Hepatocyte (in vitro differentiated cells): ENCODE results near the gene PPP1R3C. TPM values are rescaled to one million over a fixed set of nuclear protein-coding genes. Genes with fewer than 3 reads are reported as not detected.

Source experiments
- DNase-seq: peaks from one replicate; pipeline ENCODE4 v3.0.0-alpha.2; 2016; ENCODE audit warnings: low spot score
- H2AFZ ChIP-seq: fragments of 200-600 bp; sonication (generic); 2 replicates; pipeline ENCODE4 v1.6.0; 2016; ENCODE audit warnings: antibody characterized with exemption, mild to moderate bottlenecking
- H3K27ac ChIP-seq: fragments of 200-600 bp; sonication (generic); 2 replicates; pipeline ENCODE4 v1.5.1; 2016; ENCODE audit warnings: mild to moderate bottlenecking
- H3K27me3 ChIP-seq: fragments of 200-600 bp; sonication (generic); 2 replicates; pipeline ENCODE4 v1.6.1; 2016
- H3K36me3 ChIP-seq: fragments of 200-600 bp; sonication (generic); replicated peaks from 2 replicates; pipeline ENCODE4 v1.5.1; 2016; ENCODE audit warnings: low read depth; ENCODE audit not compliant: insufficient read depth
- H3K4me1 ChIP-seq: fragments of 200-600 bp; sonication (generic); 2 replicates; pipeline ENCODE4 v1.5.1; 2016; ENCODE audit warnings: mild to moderate bottlenecking, moderate library complexity; ENCODE audit not compliant: insufficient read depth
- H3K4me2 ChIP-seq: fragments of 200-600 bp; sonication (generic); 2 replicates; pipeline ENCODE4 v1.6.0; 2016
- H3K4me3 ChIP-seq: fragments of 200-600 bp; sonication (generic); 2 replicates; pipeline ENCODE4 v1.5.1; 2016; ENCODE audit warnings: mild to moderate bottlenecking
- H3K79me2 ChIP-seq: fragments of 200-600 bp; sonication (generic); 2 replicates; pipeline ENCODE4 v1.6.0; 2017; ENCODE audit warnings: mild to moderate bottlenecking
- H3K9me2 ChIP-seq: fragments of 200-600 bp; sonication (generic); replicated peaks from 2 replicates; pipeline ENCODE4 v1.6.0; 2017; ENCODE audit warnings: mild to moderate bottlenecking; ENCODE audit not compliant: insufficient read depth
- H3K9me3 ChIP-seq: fragments of 200-600 bp; sonication (generic); 2 replicates; pipeline ENCODE4 v1.5.1; 2016; ENCODE audit warnings: low read depth, mild to moderate bottlenecking
- H4K20me1 ChIP-seq: fragments of 200-600 bp; sonication (generic); 2 replicates; pipeline ENCODE4 v1.6.0; 2016; ENCODE audit warnings: mild to moderate bottlenecking; ENCODE audit not compliant: insufficient read depth, poor library complexity, severe bottlenecking
- CTCF ChIP-seq: fragments of 200-600 bp; sonication (generic); IDR thresholded peaks from 2 replicates; pipeline ENCODE4 v1.5.1; 2016; ENCODE audit warnings: antibody characterized with exemption, mild to moderate bottlenecking; ENCODE audit not compliant: poor library complexity
- EZH2 ChIP-seq: fragments of 200-600 bp; sonication (generic); IDR thresholded peaks from 2 replicates; pipeline ENCODE4 v1.6.1; 2016; ENCODE audit warnings: antibody characterized with exemption, mild to moderate bottlenecking, borderline replicate concordance
- EZH2phosphoT487 ChIP-seq: fragments of 200-600 bp; sonication (generic); IDR thresholded peaks from one replicate; pipeline ENCODE4 v1.6.1; 2018; ENCODE audit warnings: antibody characterized with exemption, mild to moderate bottlenecking, low read depth, moderate library complexity; ENCODE audit not compliant: unreplicated experiment, severe bottlenecking
- WGBS: methylation state at CpG from one replicate; pipeline ENCODE4 v1.1.6; 2016; ENCODE audit warnings: low lambda C conversion rate; ENCODE audit errors: missing lambda C conversion rate; 5-methylcytosine and 5-hydroxymethylcytosine counted together
- polyA plus RNA-seq: library from polyadenylated mRNA; unstranded; fragments of >200 nt; fragmentation: Nextera tagmentation; extraction: Ambion mirVana; gene quantifications from 2 replicates; pipeline ENCODE4 v1.2.1, GENCODE V29; 2016
- total RNA-seq: library from RNA; depleted of rRNA; stranded (reverse); fragments of >200 nt; gene quantifications from 2 replicates; pipeline ENCODE4 v1.2.3, GENCODE V29; 2014

The PPP1R3C gene
- total and polyA plus RNA-seq, 2 experiments from 2014 or later, result 20.2 to 45.0 TPM

- Histone ChIP-seq H3K4me1 (peaks cover 77% of the 10 kb centered on the region), H3K36me3 (no peaks in the 10 kb centered on the region), H4K20me1 (no peaks in the 10 kb centered on the region), H3K9me2 (no peaks in the 10 kb centered on the region), H3K27me3 (no peaks in the 10 kb centered on the region), H3K4me2 (no peak overlapping the region), H3K4me3 (no peak overlapping the region), H3K79me2 (no peaks in the 10 kb centered on the region), H2AFZ (no peak overlapping the region), H3K27ac (no peak overlapping the region), H3K9me3 (no peaks in the 10 kb centered on the region)
- 94% methylated on average over 2 of the region's 2 CpGs for WGBS
- DNase-seq, result no peak
- no peak for TF ChIP-seq CTCF
Observed at GRCh38 chr10:91593834-91594233, 39.0 kb downstream of the PPP1R3C start.

- H3K4me3 ChIP-seq, result no peak overlapping the region
- no peak for DNase-seq
- H3K9me2 ChIP-seq, result no peaks in the 10 kb centered on the region
- no peak overlapping the region for H2AFZ ChIP-seq
- peak overlapping the region; percentile 91 for H3K27ac ChIP-seq
- TF ChIP-seq CTCF, result no peak
- TF ChIP-seq EZH2phosphoT487, result no peak
- no peak for TF ChIP-seq EZH2
- H3K4me1 ChIP-seq, result peaks cover 77% of the 10 kb centered on the region
- H3K9me3 ChIP-seq, result no peaks in the 10 kb centered on the region
- no peaks in the 10 kb centered on the region for H3K36me3 ChIP-seq
- no peaks in the 10 kb centered on the region for H3K79me2 ChIP-seq
- WGBS, result 91% methylated on average over 8 of the region's 8 CpGs
- H3K27me3 ChIP-seq, result no peaks in the 10 kb centered on the region
- H4K20me1 ChIP-seq, result no peaks in the 10 kb centered on the region
- no peak overlapping the region for H3K4me2 ChIP-seq
Observed at GRCh38 chr10:91593366-91593765, 39.5 kb downstream of the PPP1R3C start.

- H3K79me2 ChIP-seq, result no peaks in the 10 kb centered on the region
- WGBS, result 37% methylated on average over 8 of the region's 8 CpGs
- TF ChIP-seq EZH2phosphoT487 (no peak), EZH2 (no peak), CTCF (no peak)
- peaks cover 74% of the 10 kb centered on the region for H3K4me1 ChIP-seq
- no peak for DNase-seq
- no peaks in the 10 kb centered on the region for H3K36me3 ChIP-seq
- H3K9me3 ChIP-seq, result no peaks in the 10 kb centered on the region
- H3K4me3 ChIP-seq, result no peak overlapping the region
- H3K9me2 ChIP-seq, result no peaks in the 10 kb centered on the region
- peak overlapping the region; percentile 91 for H3K27ac ChIP-seq
- no peak overlapping the region for H2AFZ ChIP-seq
- H4K20me1 ChIP-seq, result no peaks in the 10 kb centered on the region
- H3K4me2 ChIP-seq, result peak overlapping the region; percentile 60
- H3K27me3 ChIP-seq, result no peaks in the 10 kb centered on the region
Observed at GRCh38 chr10:91592266-91592975, 40.5 kb downstream of the PPP1R3C start.
